Measurements from ENCODE around the gene TH.

DNA sequence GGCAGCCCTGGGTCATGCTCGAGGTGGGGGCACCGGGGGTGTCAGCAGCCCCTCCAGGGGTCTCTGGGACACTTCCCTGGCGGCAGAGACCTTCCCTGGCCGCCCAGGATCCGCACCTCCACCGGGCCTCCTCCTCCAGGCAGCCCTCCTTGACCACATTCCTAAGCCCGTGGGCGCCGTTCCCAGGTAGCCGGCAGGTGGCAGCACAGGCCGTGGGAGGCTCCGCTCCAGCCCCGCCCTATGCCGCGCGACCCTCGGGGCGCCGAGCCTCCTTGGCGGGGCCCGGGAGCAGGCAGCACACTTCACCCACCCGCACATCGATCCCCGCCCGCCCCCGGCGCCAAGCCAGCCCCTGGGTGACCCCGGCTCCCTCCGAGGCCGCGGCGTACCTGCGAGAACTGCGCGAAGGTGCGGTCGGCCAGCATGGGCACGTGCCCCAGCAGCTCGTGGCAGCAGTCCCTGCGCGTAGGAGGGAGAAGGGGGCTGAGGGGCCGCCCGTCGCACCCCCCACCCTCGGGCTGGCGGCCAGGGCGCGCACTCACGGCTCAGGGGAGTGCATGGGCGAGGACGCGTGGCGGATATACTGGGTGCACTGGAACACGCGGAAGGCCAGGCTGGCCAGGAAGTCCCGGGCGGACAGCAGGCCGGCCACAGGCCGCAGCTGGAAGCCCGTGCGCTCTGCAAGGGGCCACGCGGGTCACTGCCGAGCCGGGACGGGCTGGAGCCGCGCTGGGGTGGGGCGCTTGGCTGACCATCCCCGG is 5.3 kb downstream of the TH start:
- TF ChIP-seq POLR2AphosphoS5 (IDR thresholded peaks at IDR 0.05) (peak in 2 of 3 donors; percentile 37 to 45), POLR2A (IDR thresholded peaks at IDR 0.05) (no peak)
- TF ChIP-seq, protein P1, sequence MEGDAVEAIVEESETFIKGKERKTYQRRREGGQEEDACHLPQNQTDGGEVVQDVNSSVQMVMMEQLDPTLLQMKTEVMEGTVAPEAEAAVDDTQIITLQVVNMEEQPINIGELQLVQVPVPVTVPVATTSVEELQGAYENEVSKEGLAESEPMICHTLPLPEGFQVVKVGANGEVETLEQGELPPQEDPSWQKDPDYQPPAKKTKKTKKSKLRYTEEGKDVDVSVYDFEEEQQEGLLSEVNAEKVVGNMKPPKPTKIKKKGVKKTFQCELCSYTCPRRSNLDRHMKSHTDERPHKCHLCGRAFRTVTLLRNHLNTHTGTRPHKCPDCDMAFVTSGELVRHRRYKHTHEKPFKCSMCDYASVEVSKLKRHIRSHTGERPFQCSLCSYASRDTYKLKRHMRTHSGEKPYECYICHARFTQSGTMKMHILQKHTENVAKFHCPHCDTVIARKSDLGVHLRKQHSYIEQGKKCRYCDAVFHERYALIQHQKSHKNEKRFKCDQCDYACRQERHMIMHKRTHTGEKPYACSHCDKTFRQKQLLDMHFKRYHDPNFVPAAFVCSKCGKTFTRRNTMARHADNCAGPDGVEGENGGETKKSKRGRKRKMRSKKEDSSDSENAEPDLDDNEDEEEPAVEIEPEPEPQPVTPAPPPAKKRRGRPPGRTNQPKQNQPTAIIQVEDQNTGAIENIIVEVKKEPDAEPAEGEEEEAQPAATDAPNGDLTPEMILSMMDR (IDR thresholded peaks at IDR 0.05 in 8 of 11, conservative IDR thresholded peaks at IDR 0.05 in 3 of 11), result peak in 10 of 11 experiments; percentile 37 to 75 (median 62)

All from spleen (tissue), 7 donors.